Activated naive CD4-positive, alpha-beta T cell treated with anti-CD3 and anti-CD28 coated beads for 36 hours (primary cell): Measurements from ENCODE around the gene NELL1. TPM values are rescaled to one million over a fixed set of nuclear protein-coding genes. Genes with fewer than 3 reads are reported as not detected.

Experiments
- CTCF ChIA-PET: fragments of 350-600 bp; sonication (Branson Sonifier 250); formaldehyde crosslinking; loops from one replicate; lab custom pipeline; 2021; ENCODE audit warnings: antibody characterized with exemption; lab: Charles Lee
- DNase-seq: peaks from one replicate; pipeline ENCODE4 v3.0.0-alpha.2; 2020
- H3K27ac Mint-ChIP-seq: one replicate; pipeline ENCODE4 v1.8.0; 2021; ENCODE audit warnings: mild to moderate bottlenecking, mixed read lengths
- H3K27me3 Mint-ChIP-seq: one replicate; pipeline ENCODE4 v1.8.0; 2021; ENCODE audit warnings: low read depth, mixed read lengths
- H3K36me3 Mint-ChIP-seq: one replicate; pipeline ENCODE4 v1.8.0; 2021; ENCODE audit warnings: low read depth, mixed read lengths
- H3K4me1 Mint-ChIP-seq: one replicate; pipeline ENCODE4 v1.8.0; 2021; ENCODE audit warnings: low read depth, mixed read lengths
- H3K4me3 Mint-ChIP-seq: one replicate; pipeline ENCODE4 v1.8.0; 2021; ENCODE audit warnings: mild to moderate bottlenecking, moderate library complexity, mixed read lengths
- H3K9me3 Mint-ChIP-seq: one replicate; pipeline ENCODE4 v1.8.0; 2021; ENCODE audit warnings: mixed read lengths
- intact Hi-C: fragments of 100-400 bp; cut with micrococcal nuclease; formaldehyde crosslinking; loops from one replicate; pipeline ENCODE4 v1.15.1; 2023
- total RNA-seq, 2 experiments: library from RNA; stranded (reverse); gene quantifications; one replicate each; pipeline ENCODE4 v1.2.3, GENCODE V29; 2021

Gene NELL1
- total RNA-seq, 2 experiments from 2014 or later: not detected

GRCh38 chr11:21289686-21290085, 620.3 kb downstream of the NELL1 start:
- intact Hi-C loops: no loop called here
- no peak for DNase-seq
- H3K4me1 Mint-ChIP-seq: no peaks in the 10 kb centered on the region
- H3K27me3 Mint-ChIP-seq: no peaks in the 10 kb centered on the region
- H3K36me3 Mint-ChIP-seq: no peaks in the 10 kb centered on the region
- H3K27ac Mint-ChIP-seq: no peak overlapping the region
- no peak overlapping the region for H3K4me3 Mint-ChIP-seq
- H3K9me3 Mint-ChIP-seq: peaks cover 23% of the 10 kb centered on the region
- CTCF ChIA-PET: no interaction called here

DNA sequence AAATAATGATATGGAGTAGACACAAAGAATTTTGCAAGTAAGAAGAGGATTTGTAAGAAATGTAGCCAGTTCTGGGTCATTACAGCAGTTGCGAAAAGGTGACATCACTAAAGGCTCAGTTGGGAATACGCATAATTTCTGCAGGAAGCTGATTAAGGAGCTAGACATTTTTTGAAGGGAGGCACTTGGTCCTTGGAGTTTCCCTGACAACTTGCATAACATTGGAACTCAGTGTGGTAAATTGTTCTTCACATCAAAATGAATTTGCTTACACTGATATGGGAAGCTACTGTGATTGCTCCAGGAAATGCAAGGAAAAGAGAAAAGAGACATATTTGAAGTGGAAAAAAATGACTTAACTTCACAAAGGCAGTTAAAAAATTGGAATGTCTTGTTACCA, 626.1 kb downstream of the NELL1 start:
- Mint-ChIP-seq H3K36me3 (no peaks in the 10 kb centered on the region), H3K4me3 (no peak overlapping the region), H3K27ac (no peak overlapping the region), H3K27me3 (no peaks in the 10 kb centered on the region), H3K4me1 (no peaks in the 10 kb centered on the region), H3K9me3 (peaks cover 24% of the 10 kb centered on the region)
- intact Hi-C loops: no loop called here
- no peak for DNase-seq
- CTCF ChIA-PET: no interaction called here

DNA sequence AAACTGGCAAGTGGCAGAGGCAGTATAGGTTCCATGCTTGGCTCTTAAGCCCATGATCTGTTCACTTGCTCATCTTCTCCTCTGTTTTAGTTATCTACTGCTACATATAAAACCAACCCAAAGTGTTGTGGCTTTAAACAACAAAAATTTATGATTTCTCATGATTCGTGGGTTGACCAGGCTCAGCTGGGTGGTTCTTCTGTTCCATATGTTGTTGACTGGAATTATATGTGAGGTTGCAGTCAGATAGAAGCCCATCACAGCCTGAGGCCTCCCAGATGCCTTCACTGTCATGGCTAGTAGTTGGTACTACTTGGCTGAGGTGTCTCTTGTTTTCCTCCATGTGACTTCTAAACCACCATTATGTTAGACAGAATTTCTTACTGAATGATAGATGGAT, 632.6 kb downstream of the NELL1 start:
- Mint-ChIP-seq H3K4me3 (no peak overlapping the region), H3K4me1 (no peaks in the 10 kb centered on the region)
- intact Hi-C loops: no loop called here

DNA sequence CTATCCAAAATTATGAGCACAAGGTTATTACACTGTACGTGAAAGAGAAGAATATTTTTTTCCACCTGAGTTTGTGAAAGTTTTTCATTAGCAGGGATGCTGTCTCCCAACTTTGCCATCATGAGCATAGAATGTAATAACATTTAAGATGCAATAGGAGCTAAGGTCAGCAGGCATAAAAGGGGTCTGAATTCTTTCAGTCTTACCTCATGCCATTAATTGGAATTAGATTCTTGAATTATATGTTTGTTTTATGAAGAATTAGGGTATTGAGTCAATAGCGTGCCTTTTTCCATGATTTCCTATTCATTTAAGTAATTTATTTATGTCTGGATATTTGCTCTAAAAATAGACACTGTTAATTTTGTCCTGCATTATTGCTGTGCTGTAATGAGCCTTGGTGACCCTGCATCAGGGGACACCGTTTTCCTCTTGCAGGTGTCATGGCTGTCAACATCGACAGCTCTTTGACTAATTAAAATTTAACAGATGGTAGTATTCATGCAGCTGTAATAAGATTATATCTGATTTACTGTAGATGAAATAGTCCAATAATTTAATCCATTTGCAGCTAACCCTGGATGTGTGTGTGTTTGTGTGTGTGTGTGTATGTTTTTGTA, 637.5 kb downstream of the NELL1 start:
- Mint-ChIP-seq H3K27me3 (no peaks in the 10 kb centered on the region), H3K4me3 (no peak overlapping the region), H3K4me1 (no peaks in the 10 kb centered on the region), H3K27ac (no peak overlapping the region), H3K36me3 (no peaks in the 10 kb centered on the region), H3K9me3 (peaks cover 4% of the 10 kb centered on the region)
- CTCF ChIA-PET: no interaction called here
- intact Hi-C loops: no loop called here
- no peak for DNase-seq

More for the DNA sequence above, 632.6 kb downstream of the NELL1 start:
- no peaks in the 10 kb centered on the region for H3K36me3 Mint-ChIP-seq
- H3K27ac Mint-ChIP-seq: no peak overlapping the region
- peaks cover 7% of the 10 kb centered on the region for H3K9me3 Mint-ChIP-seq
- CTCF ChIA-PET: no interaction called here
- no peaks in the 10 kb centered on the region for H3K27me3 Mint-ChIP-seq
- DNase-seq: no peak

DNA sequence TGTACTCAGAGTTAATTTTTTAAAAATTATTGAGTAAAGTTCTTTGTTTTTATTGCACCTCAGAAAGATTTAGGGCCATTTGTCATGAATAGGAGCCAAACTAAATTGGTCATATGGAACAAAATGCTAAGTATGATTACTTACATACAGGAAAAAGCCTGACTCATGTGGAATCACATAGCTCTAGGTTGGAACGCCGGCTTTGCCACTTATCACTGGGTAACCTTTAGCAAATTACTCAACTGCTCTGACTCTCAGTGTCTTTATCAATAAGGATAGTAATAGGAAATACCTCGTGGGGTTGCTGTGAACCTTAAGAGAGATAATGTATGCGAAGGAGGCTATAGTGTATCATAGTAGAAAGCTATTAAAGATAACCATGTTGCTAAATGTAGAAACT, 638.5 kb downstream of the NELL1 start:
- CTCF ChIA-PET: no interaction called here
- DNase-seq: no peak
- Mint-ChIP-seq H3K9me3 (peaks cover 4% of the 10 kb centered on the region), H3K4me1 (no peaks in the 10 kb centered on the region), H3K27me3 (no peaks in the 10 kb centered on the region), H3K4me3 (no peak overlapping the region), H3K36me3 (no peaks in the 10 kb centered on the region), H3K27ac (no peak overlapping the region)
- intact Hi-C loops: no loop called here

GRCh38 chr11:21316591-21316990, 647.2 kb downstream of the NELL1 start:
- intact Hi-C loops: no loop called here
- Mint-ChIP-seq H3K27ac (no peak overlapping the region), H3K9me3 (peaks cover 2% of the 10 kb centered on the region), H3K27me3 (no peaks in the 10 kb centered on the region), H3K4me3 (no peak overlapping the region), H3K36me3 (no peaks in the 10 kb centered on the region), H3K4me1 (no peaks in the 10 kb centered on the region)
- no peak for DNase-seq
- CTCF ChIA-PET: no interaction called here

- Mint-ChIP-seq H3K27ac (no peak overlapping the region), H3K27me3 (no peaks in the 10 kb centered on the region), H3K9me3 (peaks cover 5% of the 10 kb centered on the region), H3K4me3 (no peak overlapping the region), H3K36me3 (no peaks in the 10 kb centered on the region), H3K4me1 (no peaks in the 10 kb centered on the region)
- DNase-seq: no peak
- intact Hi-C loops: no loop called here
- CTCF ChIA-PET: interaction anchor here (1.1 kb wide), 1 partner anchor 673 kb away, joined by 4 read pairs; no protein-coding TSS in a partner anchor
Observed at GRCh38 chr11:21321072-21321471, 651.7 kb downstream of the NELL1 start.

- CTCF ChIA-PET: interaction anchor here (1.1 kb wide), 1 partner anchor 673 kb away, joined by 4 read pairs; no protein-coding TSS in a partner anchor
- H3K4me1 Mint-ChIP-seq: no peaks in the 10 kb centered on the region
- H3K36me3 Mint-ChIP-seq: no peaks in the 10 kb centered on the region
- intact Hi-C loops: no loop called here
- DNase-seq: no peak
- no peak overlapping the region for H3K4me3 Mint-ChIP-seq
- no peaks in the 10 kb centered on the region for H3K27me3 Mint-ChIP-seq
- H3K27ac Mint-ChIP-seq: no peak overlapping the region
- peaks cover 6% of the 10 kb centered on the region for H3K9me3 Mint-ChIP-seq
Observed at GRCh38 chr11:21321530-21321929, 652.1 kb downstream of the NELL1 start.

GRCh38 chr11:21323617-21324016, 654.2 kb downstream of the NELL1 start:
- Mint-ChIP-seq H3K4me3 (no peak overlapping the region), H3K4me1 (no peaks in the 10 kb centered on the region), H3K9me3 (peaks cover 13% of the 10 kb centered on the region), H3K27ac (no peak overlapping the region), H3K27me3 (no peaks in the 10 kb centered on the region), H3K36me3 (no peaks in the 10 kb centered on the region)
- DNase-seq: no peak
- intact Hi-C loops: no loop called here
- CTCF ChIA-PET: interaction anchor here (0.6 to 0.7 kb wide), 2 partner anchors 13 to 226 kb away, joined by 3 read pairs; no protein-coding TSS in a partner anchor

GRCh38 chr11:21343204-21343603, 673.8 kb downstream of the NELL1 start:
- Mint-ChIP-seq H3K9me3 (no peaks in the 10 kb centered on the region), H3K27me3 (no peaks in the 10 kb centered on the region), H3K36me3 (no peaks in the 10 kb centered on the region), H3K4me3 (no peak overlapping the region), H3K27ac (no peak overlapping the region), H3K4me1 (no peaks in the 10 kb centered on the region)
- no peak for DNase-seq
- intact Hi-C loops: no loop called here
- CTCF ChIA-PET: no interaction called here

GRCh38 chr11:21346361-21346760, 677.0 kb downstream of the NELL1 start:
- Mint-ChIP-seq H3K27me3 (no peaks in the 10 kb centered on the region), H3K4me1 (no peaks in the 10 kb centered on the region), H3K9me3 (no peaks in the 10 kb centered on the region), H3K4me3 (no peak overlapping the region), H3K36me3 (no peaks in the 10 kb centered on the region), H3K27ac (no peak overlapping the region)
- intact Hi-C loops: no loop called here
- CTCF ChIA-PET: no interaction called here
- no peak for DNase-seq

GRCh38 chr11:21350613-21351012, 681.2 kb downstream of the NELL1 start:
- H3K4me3 Mint-ChIP-seq: no peak overlapping the region
- no peak for DNase-seq
- H3K36me3 Mint-ChIP-seq: no peaks in the 10 kb centered on the region
- CTCF ChIA-PET: no interaction called here
- H3K27me3 Mint-ChIP-seq: no peaks in the 10 kb centered on the region
- H3K9me3 Mint-ChIP-seq: peaks cover 2% of the 10 kb centered on the region
- H3K27ac Mint-ChIP-seq: no peak overlapping the region
- no peaks in the 10 kb centered on the region for H3K4me1 Mint-ChIP-seq
- intact Hi-C loops: no loop called here

DNA sequence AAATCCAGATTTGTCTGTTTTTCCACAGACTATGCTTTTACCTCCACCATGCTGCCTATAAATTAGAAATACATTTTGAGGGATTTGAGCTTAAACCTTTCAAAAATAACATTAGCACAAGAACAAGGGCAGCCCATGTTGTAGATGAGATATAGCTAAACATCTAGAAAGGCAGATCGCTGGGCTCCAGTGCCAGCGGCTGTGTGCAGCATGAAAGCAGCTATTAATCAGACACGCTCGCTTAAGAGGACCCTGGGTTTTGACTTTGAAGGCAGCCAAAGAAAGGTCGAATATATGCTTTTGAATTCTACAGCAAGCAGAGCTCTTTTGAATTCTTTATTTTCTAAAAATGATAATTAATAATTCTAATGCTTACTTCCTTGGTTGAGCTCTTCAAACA, 684.0 kb downstream of the NELL1 start:
- Mint-ChIP-seq H3K36me3 (no peaks in the 10 kb centered on the region), H3K27me3 (no peaks in the 10 kb centered on the region), H3K4me1 (no peaks in the 10 kb centered on the region), H3K4me3 (no peak overlapping the region), H3K9me3 (peaks cover 5% of the 10 kb centered on the region), H3K27ac (no peak overlapping the region)
- intact Hi-C loops: no loop called here
- no peak for DNase-seq
- CTCF ChIA-PET: no interaction called here
